Omental fat pad (tissue), 4 donors: ENCODE measurements around the gene CHAMP1. TPM values are rescaled to one million over a fixed set of nuclear protein-coding genes. Genes with fewer than 3 reads are reported as not detected.
"Not testable (repeated sequence)": the region's sequence is repeated elsewhere in the genome, so short reads cannot be mapped to it uniquely, and the experiment has no call there.

Experiments
- ATAC-seq: fragments of 150-250 bp; one replicate; pipeline ENCODE4 v1.9.1; 2016; ENCODE audit warnings: mild to moderate bottlenecking, moderate library complexity; ENCODE audit not compliant: low FRiP score
- DNase-seq: peaks from one replicate; pipeline ENCODE4 v3.0.0-alpha.2; 2019; ENCODE audit warnings: low spot score
- total RNA-seq, 4 donors: library from RNA; depleted of rRNA; stranded (reverse); fragments of >200 nt; gene quantifications; one replicate each; pipeline ENCODE4 v1.1.0, GENCODE V29; 2016
- TF ChIP-seq, protein P1 (sequence below), 3 donors: fragments of 450-650 bp; IDR thresholded peaks; one replicate each; pipeline ENCODE4 v1.5.1; 2016 to 2017; ENCODE audit warnings: antibody characterized with exemption in 3 of 3, mild to moderate bottlenecking in 3 of 3, moderate library complexity in 2 of 3

CHAMP1 gene
- total RNA-seq, 4 donors from 2014 or later: 10.7 to 21.4 (median 17.3) TPM

DNA sequence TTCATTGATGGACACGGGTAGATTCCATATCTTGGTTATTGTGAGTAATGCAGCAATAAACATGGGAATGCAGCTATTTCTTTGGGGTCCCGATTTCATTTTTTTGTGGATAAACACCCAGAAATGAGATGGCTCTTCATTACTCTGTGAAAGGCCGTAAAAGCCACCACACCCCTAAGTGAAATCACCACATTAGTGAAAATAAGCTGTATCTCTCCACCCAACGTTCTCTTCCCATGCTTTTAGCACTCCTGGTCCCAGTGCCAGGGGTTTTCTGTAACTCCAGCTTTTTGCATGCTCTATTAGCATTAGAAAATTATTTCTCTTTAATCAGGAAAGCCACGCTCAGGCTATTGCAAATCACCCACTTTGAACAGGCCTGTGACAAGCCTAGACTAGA, 15.8 kb downstream of the CHAMP1 start:
- TF ChIP-seq, protein P1, sequence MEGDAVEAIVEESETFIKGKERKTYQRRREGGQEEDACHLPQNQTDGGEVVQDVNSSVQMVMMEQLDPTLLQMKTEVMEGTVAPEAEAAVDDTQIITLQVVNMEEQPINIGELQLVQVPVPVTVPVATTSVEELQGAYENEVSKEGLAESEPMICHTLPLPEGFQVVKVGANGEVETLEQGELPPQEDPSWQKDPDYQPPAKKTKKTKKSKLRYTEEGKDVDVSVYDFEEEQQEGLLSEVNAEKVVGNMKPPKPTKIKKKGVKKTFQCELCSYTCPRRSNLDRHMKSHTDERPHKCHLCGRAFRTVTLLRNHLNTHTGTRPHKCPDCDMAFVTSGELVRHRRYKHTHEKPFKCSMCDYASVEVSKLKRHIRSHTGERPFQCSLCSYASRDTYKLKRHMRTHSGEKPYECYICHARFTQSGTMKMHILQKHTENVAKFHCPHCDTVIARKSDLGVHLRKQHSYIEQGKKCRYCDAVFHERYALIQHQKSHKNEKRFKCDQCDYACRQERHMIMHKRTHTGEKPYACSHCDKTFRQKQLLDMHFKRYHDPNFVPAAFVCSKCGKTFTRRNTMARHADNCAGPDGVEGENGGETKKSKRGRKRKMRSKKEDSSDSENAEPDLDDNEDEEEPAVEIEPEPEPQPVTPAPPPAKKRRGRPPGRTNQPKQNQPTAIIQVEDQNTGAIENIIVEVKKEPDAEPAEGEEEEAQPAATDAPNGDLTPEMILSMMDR (IDR thresholded peaks at IDR 0.05): no peak
- ATAC-seq (no peak), DNase-seq (no peak)

DNA sequence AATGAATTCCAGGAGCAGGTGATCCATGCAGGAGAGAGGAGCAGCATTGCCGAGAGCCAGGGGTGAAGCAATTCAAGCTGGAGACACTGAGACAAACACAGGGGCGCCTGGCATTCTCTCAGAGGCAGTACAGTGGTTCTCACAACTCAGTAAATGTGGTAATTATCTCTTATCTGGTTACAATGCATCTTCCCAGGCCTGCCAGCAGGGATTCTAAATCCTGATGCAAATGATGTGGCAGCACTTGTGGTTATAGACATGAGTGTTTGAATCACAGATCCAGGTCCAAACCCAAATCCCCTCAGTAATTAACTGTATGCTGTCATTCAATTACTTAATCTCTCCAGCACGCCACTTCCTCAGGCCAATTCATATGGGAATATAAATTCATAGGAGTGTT, 19.6 kb downstream of the CHAMP1 start:
- not testable (repeated sequence) for ATAC-seq, DNase-seq

DNA sequence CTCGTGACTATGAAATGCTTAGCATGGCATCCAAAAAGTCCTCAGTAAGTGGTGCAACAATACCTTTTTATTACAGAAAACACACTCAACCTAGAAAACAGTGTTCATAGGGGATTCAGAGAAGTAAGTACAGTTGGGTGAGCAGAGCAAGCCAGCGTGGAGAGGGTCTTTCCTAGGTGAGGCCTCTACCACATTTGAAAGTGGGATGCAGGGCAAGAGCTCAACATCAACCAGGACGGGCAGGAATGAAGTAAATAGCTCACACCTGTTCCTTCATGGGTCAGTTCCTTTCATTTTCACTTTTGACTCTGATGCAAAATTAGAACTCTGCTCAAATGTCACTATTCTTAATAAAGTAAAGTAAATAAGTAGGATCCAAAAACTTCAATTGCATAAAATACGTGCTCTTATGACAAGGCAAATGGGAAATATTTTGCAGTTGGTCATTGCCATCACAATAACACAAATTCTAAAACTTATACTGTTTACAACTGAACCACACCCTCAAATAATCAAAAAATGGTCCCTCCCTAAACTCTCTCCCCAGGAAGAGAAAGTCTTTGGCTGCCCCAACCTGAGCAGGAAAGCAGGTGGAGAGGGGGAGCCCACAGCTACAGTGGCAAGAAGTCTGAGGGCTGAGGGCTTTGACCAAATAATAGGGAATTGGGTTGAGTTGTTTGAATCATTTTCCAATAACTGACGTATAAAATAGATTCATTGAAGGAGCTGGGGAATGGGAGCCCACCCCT, 20.2 kb downstream of the CHAMP1 start:
- DNase-seq: no peak
- no peak for ATAC-seq
- TF ChIP-seq, protein P1 (IDR thresholded peaks at IDR 0.05): no peak

DNA sequence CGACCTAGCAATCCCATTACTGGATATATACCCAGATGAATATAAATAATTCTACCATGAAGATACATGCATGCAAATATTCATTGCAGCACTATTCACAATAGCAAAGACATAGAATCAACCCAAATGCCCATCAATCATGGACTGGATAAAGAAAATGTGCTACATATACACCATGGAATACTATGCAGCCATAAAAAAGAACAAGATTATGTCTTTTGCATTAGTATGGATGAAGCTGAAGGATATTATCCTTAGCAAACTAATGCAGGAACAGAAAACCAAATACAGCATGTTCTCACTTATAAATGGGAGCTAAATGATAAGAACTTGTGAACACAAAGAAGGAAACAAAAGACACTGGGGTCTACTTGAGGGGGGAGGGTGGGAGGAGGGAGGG, 22.2 kb downstream of the CHAMP1 start:
- ATAC-seq, DNase-seq: not testable (repeated sequence)

DNA sequence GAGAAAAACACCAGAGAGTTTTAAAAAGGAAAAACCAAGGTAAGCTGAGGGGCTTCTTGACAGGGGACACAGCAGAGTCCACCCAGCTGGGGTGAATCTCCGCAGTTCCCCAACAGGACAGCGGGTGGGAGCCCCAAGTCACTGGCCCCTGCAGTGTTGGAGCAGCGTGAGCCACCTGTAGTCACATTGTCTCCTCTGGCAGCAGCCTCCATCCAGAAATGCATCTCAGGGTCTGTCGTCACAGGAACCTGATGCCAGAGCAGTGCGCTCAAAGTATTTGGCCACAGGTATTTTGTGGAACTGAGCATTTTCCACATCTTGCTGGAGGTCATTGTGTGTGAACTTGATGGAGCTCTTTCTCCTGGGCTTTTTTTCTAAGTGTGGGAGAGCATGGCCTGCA, 24.7 kb downstream of the CHAMP1 start:
- no peak for DNase-seq
- no peak for ATAC-seq
- TF ChIP-seq, protein P1 (IDR thresholded peaks at IDR 0.05): no peak

DNA sequence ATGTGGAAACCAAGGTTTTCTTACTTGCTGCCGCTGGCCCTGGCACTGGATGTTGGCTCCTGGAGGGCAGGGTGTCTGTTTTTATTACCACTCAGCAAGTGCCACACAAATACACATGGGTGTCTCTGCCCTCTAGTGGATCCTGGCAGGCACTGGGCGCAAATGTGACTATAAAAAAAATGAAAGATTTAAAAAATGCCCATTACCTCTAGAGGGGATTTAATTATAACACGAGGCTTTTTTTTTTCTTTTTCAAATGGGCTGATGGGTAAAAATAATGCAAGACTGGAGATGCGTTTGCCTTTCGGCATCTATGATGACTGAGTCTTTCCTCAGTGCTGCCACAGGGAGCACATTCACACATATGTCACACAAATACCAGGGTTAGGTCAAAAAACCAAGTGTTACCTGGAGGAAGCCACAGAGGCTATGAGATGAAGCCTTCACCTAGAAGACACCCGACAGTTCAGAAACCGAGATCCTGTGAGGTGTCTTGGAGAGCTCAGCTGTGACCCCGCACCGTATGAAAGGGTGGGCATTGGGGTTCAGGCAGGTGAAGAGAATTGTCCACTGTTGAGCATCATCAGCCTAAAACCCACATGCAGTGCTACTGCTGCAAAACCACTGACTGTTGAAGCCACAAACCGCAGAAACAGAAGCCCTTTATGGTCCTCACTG, 25.7 kb downstream of the CHAMP1 start:
- ATAC-seq (no peak), DNase-seq (no peak)
- TF ChIP-seq, protein P1 (IDR thresholded peaks at IDR 0.05): no peak

DNA sequence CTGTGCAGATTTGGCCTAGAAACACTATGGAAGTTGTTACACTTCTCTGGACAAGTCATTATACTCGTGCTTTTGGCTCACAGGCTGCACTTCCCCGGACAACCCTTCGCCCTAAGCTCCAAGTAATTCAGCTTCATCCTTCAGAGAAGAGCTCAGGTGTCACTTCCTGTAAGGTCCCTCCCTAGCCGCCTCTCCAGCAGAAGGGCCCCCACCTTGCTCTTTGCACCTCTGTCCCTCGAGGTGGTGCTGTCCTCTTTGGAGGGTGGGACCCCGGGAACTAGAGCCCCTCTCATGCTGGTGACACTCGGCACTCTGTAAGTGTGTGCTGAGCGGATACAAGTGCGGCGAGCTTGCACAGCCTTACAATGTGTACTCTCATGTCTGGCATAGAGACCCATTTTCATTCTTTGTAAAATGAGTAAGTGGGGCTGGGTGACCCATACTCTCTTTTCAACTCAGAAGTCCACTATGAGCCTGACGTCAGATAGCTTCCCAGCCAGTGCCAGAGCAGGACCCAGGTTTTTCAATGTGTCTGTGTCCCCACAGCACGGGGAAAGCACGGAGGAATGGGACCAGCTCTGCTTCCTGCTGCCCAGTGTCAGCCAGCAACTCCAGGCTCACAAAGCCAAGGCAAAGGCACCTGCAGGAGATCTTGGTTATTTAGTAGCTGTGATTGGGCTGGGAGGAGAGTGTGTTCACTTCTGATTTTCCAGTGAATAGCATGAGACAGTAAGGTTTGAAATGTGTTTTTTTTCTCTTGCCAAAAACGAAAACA, 26.9 kb downstream of the CHAMP1 start:
- DNase-seq (no peak), ATAC-seq (no peak)
- TF ChIP-seq, protein P1 (IDR thresholded peaks at IDR 0.05): no peak

DNA sequence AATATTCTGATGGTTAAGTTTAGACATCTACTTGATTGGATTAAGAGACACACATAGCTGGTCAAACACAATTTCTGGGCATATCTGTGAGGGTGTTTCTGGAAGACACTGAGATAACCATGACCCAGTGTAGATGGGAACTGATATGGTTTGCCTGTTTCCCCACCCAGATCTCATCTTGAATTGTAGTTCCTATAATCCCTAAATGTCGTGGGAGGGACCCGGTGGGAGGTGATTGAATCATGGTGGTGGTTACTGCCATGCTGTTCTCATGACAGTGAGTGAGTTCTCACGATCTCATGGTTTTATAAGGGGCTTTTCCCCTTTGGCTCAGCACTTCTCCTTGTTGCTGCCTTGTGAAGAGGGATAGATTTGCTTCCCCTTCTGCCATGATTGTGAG, 33.0 kb downstream of the CHAMP1 start:
- DNase-seq, ATAC-seq: not testable (repeated sequence)

DNA sequence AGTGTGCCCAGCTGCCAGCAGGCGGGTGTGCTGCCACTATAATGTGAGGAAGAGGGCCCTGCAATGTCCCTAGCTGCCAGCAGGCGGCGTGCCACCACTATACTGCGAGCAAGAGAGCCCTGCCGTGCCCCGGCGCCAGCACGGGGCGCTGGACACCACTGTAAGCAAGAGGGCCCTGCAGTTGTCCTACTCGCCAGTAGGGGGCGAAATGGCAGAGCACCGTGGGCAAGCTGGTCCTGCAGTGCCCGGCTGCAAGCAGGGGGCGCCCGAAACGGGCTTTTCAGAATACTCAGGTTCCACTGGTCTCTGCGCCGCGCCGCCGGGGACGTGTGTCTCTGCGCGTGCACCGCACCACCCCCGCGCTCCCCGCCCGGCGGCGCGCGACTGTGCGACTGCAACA, 38.5 kb downstream of the CHAMP1 start:
- not testable (repeated sequence) for DNase-seq, ATAC-seq

DNA sequence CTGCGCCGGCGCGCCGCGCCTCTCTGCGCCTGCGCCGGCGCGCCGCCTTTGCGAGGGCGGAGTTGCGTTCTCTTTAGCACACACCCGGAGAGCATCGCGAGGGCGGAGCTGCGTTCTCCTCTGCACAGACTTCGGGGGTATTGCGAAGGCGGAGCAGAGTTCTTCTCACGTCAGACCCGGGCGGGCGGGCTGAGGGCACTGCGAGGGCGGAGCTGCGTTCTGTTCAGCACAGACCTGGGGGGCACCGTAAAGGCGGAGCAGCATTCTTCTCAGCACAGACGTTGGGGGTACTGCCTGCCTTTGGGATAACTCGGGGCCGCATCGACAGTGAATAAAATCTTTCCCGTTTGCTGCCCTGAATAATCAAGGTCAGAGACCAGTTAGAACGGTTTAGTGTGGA, 39.1 kb downstream of the CHAMP1 start:
- not testable (repeated sequence) for DNase-seq, ATAC-seq
